Gastrocnemius medialis (tissue), 4 donors: ENCODE results near the gene CGRRF1. TPM values are rescaled to one million over a fixed set of nuclear protein-coding genes. Genes with fewer than 3 reads are reported as not detected.

Source experiments
- ATAC-seq, 2 donors: fragments of 150-250 bp; one replicate each; pipeline ENCODE4 v1.9.1; 2016
- DNase-seq, 2 donors: peaks; one replicate each; pipeline ENCODE4 v3.0.0-alpha.2; 2019
- H3K27ac ChIP-seq, 4 donors: fragments of 200-600 bp; sonication (generic); 1 replicate in 1 of 4; 2 replicates in 3 of 4; pipeline ENCODE4 v1.5.1; 2016 to 2018; ENCODE audit warnings: mild to moderate bottlenecking in 2 of 4, moderate library complexity in 1 of 4
- H3K27me3 ChIP-seq, 3 donors: fragments of 200-600 bp; sonication (generic) in 2 of 3; 1 replicate in 1 of 3; 2 replicates in 2 of 3; pipeline versions ENCODE4 v1.5.1 to v1.6.0; 2016 to 2019; ENCODE audit warnings: mild to moderate bottlenecking in 1 of 3, moderate library complexity in 1 of 3
- H3K36me3 ChIP-seq, 2 donors: fragments of 200-600 bp; sonication (generic) in 1 of 2; one replicate each; pipeline ENCODE4 v1.5.1; 2017 to 2018
- H3K4me1 ChIP-seq, 2 donors: fragments of 200-600 bp; sonication (generic) in 1 of 2; one replicate each; pipeline ENCODE4 v1.5.1; 2016 to 2017; ENCODE audit warnings: mild to moderate bottlenecking in 2 of 2
- H3K4me3 ChIP-seq, 4 donors: fragments of 200-600 bp; sonication (generic) in 3 of 4; 1 replicate in 1 of 4; 2 replicates in 3 of 4; pipeline ENCODE4 v1.5.1; 2016 to 2019; ENCODE audit warnings: mild to moderate bottlenecking in 2 of 4
- H3K9me3 ChIP-seq, 3 donors: fragments of 200-600 bp; sonication (generic) in 2 of 3; 1 replicate in 1 of 3; 2 replicates in 2 of 3; pipeline ENCODE4 v1.5.1; 2016 to 2019
- POLR2A ChIP-seq, 2 donors: fragments of 450-650 bp; IDR thresholded peaks; one replicate each; pipeline ENCODE4 v1.6.1; 2017; ENCODE audit warnings: antibody characterized with exemption in 2 of 2, mild to moderate bottlenecking in 2 of 2, moderate library complexity in 2 of 2
- in situ Hi-C, 4 donors: fragments of 200-750 bp; cut with MboI; loops; one replicate each; pipeline versions ENCODE4 v1.15.0 to v1.8.0; 2017; ENCODE audit warnings: low sequenced_read_pairs in 4 of 4
- intact Hi-C: fragments of 100-400 bp; cut with DNase I; formaldehyde crosslinking; loops from one replicate; pipeline ENCODE4 v1.15.1; 2023; ENCODE audit warnings: low total_unique reads
- total RNA-seq, 4 donors: library from RNA; depleted of rRNA; stranded (reverse); fragments of >200 nt; gene quantifications; one replicate each; pipeline versions ENCODE4 v1.1.0 to v1.2.3, GENCODE V29; 2016
- TF ChIP-seq, protein P1 (sequence below), 5 experiments: fragments of 450-650 bp in 3 of 5; fragments of 200-600 bp in 2 of 5; sonication (generic) in 2 of 5; IDR thresholded peaks in 4 of 5; conservative IDR thresholded peaks in 1 of 5; 1 replicate in 4 of 5; 2 replicates in 1 of 5; pipeline ENCODE4 v1.5.1; 2016 to 2019; ENCODE audit warnings: antibody characterized with exemption in 5 of 5, mild to moderate bottlenecking in 3 of 5, moderate library complexity in 3 of 5

CGRRF1 gene
- total RNA-seq, 4 donors from 2014 or later = 13.7 to 27.0 (median 20.7) TPM

- peak overlapping the region in 1 of 4 donors; percentile 99 for H3K27ac ChIP-seq
- TF ChIP-seq, protein P1, sequence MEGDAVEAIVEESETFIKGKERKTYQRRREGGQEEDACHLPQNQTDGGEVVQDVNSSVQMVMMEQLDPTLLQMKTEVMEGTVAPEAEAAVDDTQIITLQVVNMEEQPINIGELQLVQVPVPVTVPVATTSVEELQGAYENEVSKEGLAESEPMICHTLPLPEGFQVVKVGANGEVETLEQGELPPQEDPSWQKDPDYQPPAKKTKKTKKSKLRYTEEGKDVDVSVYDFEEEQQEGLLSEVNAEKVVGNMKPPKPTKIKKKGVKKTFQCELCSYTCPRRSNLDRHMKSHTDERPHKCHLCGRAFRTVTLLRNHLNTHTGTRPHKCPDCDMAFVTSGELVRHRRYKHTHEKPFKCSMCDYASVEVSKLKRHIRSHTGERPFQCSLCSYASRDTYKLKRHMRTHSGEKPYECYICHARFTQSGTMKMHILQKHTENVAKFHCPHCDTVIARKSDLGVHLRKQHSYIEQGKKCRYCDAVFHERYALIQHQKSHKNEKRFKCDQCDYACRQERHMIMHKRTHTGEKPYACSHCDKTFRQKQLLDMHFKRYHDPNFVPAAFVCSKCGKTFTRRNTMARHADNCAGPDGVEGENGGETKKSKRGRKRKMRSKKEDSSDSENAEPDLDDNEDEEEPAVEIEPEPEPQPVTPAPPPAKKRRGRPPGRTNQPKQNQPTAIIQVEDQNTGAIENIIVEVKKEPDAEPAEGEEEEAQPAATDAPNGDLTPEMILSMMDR (IDR thresholded peaks at IDR 0.05 in 4 of 5, conservative IDR thresholded peaks at IDR 0.05 in 1 of 5) = peak; percentile 24 to 65 (median 38)
- TF ChIP-seq POLR2A (IDR thresholded peaks at IDR 0.05) = no peak
- DNase-seq = no peak
- no peak for ATAC-seq
- H3K27me3 ChIP-seq = no peaks in the 10 kb centered on the region
- peaks cover 67 to 78% of the 10 kb centered on the region in 2 donors for H3K4me1 ChIP-seq
- H3K4me3 ChIP-seq = no peak overlapping the region
- in situ Hi-C loops (loop anchor here in 2 of 4 donors (5.0 to 10.0 kb wide), 2 partner anchors 112 to 200 kb away; no protein-coding TSS in a partner anchor), intact Hi-C loops (no loop called here)
- no peaks in the 10 kb centered on the region for H3K9me3 ChIP-seq
- peaks cover 0 to 7% of the 10 kb centered on the region in 2 donors for H3K36me3 ChIP-seq
These were observed 62.6 kb downstream of the CGRRF1 start for GRCh38 chr14:54572316-54572715.

DNA sequence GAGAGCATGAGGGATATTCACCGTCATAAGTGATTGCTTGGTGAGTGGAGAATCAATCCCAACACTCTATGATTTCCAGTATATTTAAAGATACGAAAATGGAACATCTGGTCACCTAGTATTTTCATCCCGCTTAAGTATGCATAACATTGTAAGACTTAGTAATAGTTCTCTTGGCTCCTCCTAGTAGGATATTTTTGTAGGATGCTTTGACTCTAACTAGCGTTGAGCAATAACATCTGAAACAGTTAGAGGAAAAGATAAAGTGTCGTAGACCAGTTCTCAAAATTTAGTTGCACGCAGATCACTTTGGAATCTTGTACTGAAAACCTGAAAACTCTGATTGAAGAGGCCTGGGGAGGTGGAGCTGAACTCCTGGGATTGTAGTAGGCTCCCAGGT, 64.8 kb downstream of the CGRRF1 start:
- ATAC-seq (no peak), DNase-seq (no peak)
- H3K4me1 ChIP-seq = peaks cover 72 to 77% of the 10 kb centered on the region in 2 donors
- TF ChIP-seq, protein P1 (IDR thresholded peaks at IDR 0.05 in 4 of 5, conservative IDR thresholded peaks at IDR 0.05 in 1 of 5) = no peak
- no peak for TF ChIP-seq POLR2A (IDR thresholded peaks at IDR 0.05)
- intact Hi-C loops = no loop called here
- in situ Hi-C loops = loop anchor here in 2 of 4 donors (5.0 to 10.0 kb wide), 2 partner anchors 110 to 198 kb away; no protein-coding TSS in a partner anchor
- H3K4me3 ChIP-seq = no peak overlapping the region
- H3K9me3 ChIP-seq = no peaks in the 10 kb centered on the region
- H3K27ac ChIP-seq = peak overlapping the region in 3 of 4 donors; percentile 4 to 60 (median 24)
- H3K36me3 ChIP-seq = peaks cover 0 to 7% of the 10 kb centered on the region in 2 donors
- no peaks in the 10 kb centered on the region for H3K27me3 ChIP-seq

DNA sequence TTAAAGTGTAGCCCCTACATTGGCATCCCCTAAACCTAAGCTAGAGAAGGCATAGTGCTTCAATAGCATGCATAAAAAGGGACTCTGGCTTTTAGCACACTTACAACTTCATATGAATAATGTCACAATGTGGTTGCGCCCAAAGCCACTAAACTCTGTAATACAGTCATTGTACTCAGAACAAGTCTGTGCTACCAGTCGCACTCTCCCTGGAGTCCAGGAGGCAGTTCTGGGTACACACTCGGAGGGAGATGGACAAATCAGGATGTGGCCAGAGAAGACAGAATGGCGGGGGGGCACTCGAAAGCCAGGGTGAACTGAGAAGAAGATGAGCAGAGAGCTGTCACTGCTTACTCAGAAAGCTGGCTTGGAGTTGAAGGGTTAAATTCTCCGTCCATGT, 67.8 kb downstream of the CGRRF1 start:
- Histone ChIP-seq H3K4me1 (peaks cover 52 to 53% of the 10 kb centered on the region in 2 donors), H3K4me3 (no peak overlapping the region), H3K27ac (peak overlapping the region in 1 of 4 donors; percentile 30), H3K9me3 (no peaks in the 10 kb centered on the region), H3K36me3 (peaks cover 0 to 3% of the 10 kb centered on the region in 2 donors), H3K27me3 (no peaks in the 10 kb centered on the region)
- ATAC-seq (no peak), DNase-seq (no peak)
- in situ Hi-C loops = loop anchor here in 2 of 4 donors (5.0 to 10.0 kb wide), 2 partner anchors 107 to 115 kb away; no protein-coding TSS in a partner anchor
- no peak for TF ChIP-seq POLR2A (IDR thresholded peaks at IDR 0.05)
- TF ChIP-seq, protein P1 (IDR thresholded peaks at IDR 0.05 in 4 of 5, conservative IDR thresholded peaks at IDR 0.05 in 1 of 5) = no peak
- intact Hi-C loops = no loop called here

DNA sequence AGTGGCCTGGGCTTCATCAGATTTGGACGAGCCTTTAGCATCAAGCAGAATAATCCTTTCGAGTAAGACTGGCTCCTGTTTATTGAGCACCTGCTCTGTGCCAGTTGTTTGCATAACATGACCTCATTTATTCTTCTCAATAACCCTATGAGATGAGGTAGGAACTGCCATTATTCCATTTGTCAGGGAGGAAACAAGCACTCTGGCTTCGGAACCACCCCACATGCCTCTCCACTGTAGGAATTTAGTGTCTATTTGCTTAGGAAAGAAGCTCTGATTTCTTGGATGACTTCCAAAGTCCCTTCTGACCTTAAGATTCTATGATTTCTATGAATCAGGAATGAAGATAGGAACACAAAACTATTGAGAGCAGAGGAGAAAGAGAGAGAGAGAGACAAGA, 68.3 kb downstream of the CGRRF1 start:
- H3K36me3 ChIP-seq = no peaks in the 10 kb centered on the region
- no peak overlapping the region for H3K4me3 ChIP-seq
- H3K27me3 ChIP-seq = no peaks in the 10 kb centered on the region
- intact Hi-C loops = no loop called here
- ATAC-seq = no peak
- TF ChIP-seq, protein P1 (IDR thresholded peaks at IDR 0.05 in 4 of 5, conservative IDR thresholded peaks at IDR 0.05 in 1 of 5) = no peak
- TF ChIP-seq POLR2A (IDR thresholded peaks at IDR 0.05) = no peak
- H3K4me1 ChIP-seq = peaks cover 53 to 56% of the 10 kb centered on the region in 2 donors
- in situ Hi-C loops = loop anchor here in 2 of 4 donors (5.0 to 10.0 kb wide), 2 partner anchors 107 to 114 kb away; no protein-coding TSS in a partner anchor
- peak overlapping the region in 2 of 4 donors; percentile 43 to 51 for H3K27ac ChIP-seq
- H3K9me3 ChIP-seq = no peaks in the 10 kb centered on the region
- no peak for DNase-seq
